Heart left ventricle (tissue), 13 donors: ENCODE results near the gene KRT77.

Experiments used
- CTCF ChIP-seq, 12 donors: fragments of 200-600 bp; sonication (generic) in 4 of 12; IDR thresholded peaks; one replicate each; pipeline versions ENCODE4 v1.5.0 to v1.8.0; 2018 to 2022; ENCODE audit warnings: antibody characterized with exemption in 12 of 12, mild to moderate bottlenecking in 5 of 12
- POLR2A ChIP-seq, 2 donors: fragments of 450-650 bp; IDR thresholded peaks; one replicate each; pipeline ENCODE4 v1.6.1; 2017; ENCODE audit warnings: antibody characterized with exemption in 2 of 2, mild to moderate bottlenecking in 2 of 2, moderate library complexity in 2 of 2
- donor health status: ischemic (EF 13 %, LVEDD 7.1; RV severe dilation, severe dysfunction).
- donor health status: DM: no; HTN: yes; CAD: no.
- donor health status: DM: no; HTN: no; CAD: no.
- donor health status: ischemic (EF 25% LVEDD 6.9; RV normal size, moderate dysfunction).
- donor health status: ischemic (EF 25% LVEDD 5.7; RV mildly dilated, moderate dysfunction).
- donor health status: ischemic (EF 35%, LVEDD 5.7; RV mildly dilated, moderate dysfunction).
- donor health status: nonischemic (EF 11% LVEDD 7.7; RV severe dilation, severe dysfunction).
- donor health status: DM: yes; HTN: yes; CAD: no.
- donor health status: PGD.
- donor health status: ischemic (EF 29% LVEDD 5.4; RV normal size, mild dysfunction).
- donor health status: nonischemic (EF 23%, LVEDD 6.1; RV moderate dilation, normal function).

- TF ChIP-seq CTCF (IDR thresholded peaks at IDR 0.05) (no peak), POLR2A (IDR thresholded peaks at IDR 0.05) (no peak)
Observed at GRCh38 chr12:52674433-52674775, 28.9 kb downstream of the KRT77 start.
